Ectodermal cell (in vitro differentiated cells): ENCODE measurements around the gene HPCAL1.

Experiments used
- H3K27ac ChIP-seq: 2 replicates; pipeline ENCODE4 v1.7.0; 2013; ENCODE audit warnings: mild to moderate bottlenecking, low read depth, low read length; ENCODE audit not compliant: insufficient read depth, poor library complexity, severe bottlenecking
- H3K27me3 ChIP-seq: 2 replicates; pipeline ENCODE4 v1.7.0; 2013; ENCODE audit warnings: mild to moderate bottlenecking, low read length; ENCODE audit not compliant: insufficient read depth, control insufficient read depth, poor library complexity, severe bottlenecking
- H3K36me3 ChIP-seq: one replicate; pipeline ENCODE4 v1.7.0; 2013; ENCODE audit warnings: low read length; ENCODE audit not compliant: control insufficient read depth, insufficient read depth
- H3K4me1 ChIP-seq: one replicate; pipeline ENCODE4 v1.7.0; 2013; ENCODE audit warnings: low read length; ENCODE audit not compliant: control insufficient read depth, insufficient read depth
- H3K4me3 ChIP-seq: 2 replicates; pipeline ENCODE4 v1.7.0; 2013; ENCODE audit warnings: low read depth, low read length, control low read depth; ENCODE audit not compliant: insufficient read depth
- H3K9me3 ChIP-seq: 2 replicates; pipeline ENCODE4 v1.7.0; 2013; ENCODE audit warnings: mild to moderate bottlenecking, low read length, moderate library complexity; ENCODE audit not compliant: control insufficient read depth
- WGBS, 2 experiments: methylation state at CpG; one replicate each; pipeline ENCODE4 v1.1.7; 2013; ENCODE audit warnings: missing lambda C conversion rate in 2 of 2; 5-methylcytosine and 5-hydroxymethylcytosine counted together

Gene HPCAL1

GRCh38 chr2:10322973-10323372, 20.3 kb downstream of the HPCAL1 start:
- no peaks in the 10 kb centered on the region for H3K36me3 ChIP-seq
- H3K4me3 ChIP-seq: no peak overlapping the region
- no peaks in the 10 kb centered on the region for H3K27me3 ChIP-seq
- 95 to 97% methylated on average over 13 of the region's 13 CpGs for WGBS, 2 experiments
- H3K4me1 ChIP-seq: peaks cover 17% of the 10 kb centered on the region
- no peak overlapping the region for H3K27ac ChIP-seq
- no peaks in the 10 kb centered on the region for H3K9me3 ChIP-seq

- Histone ChIP-seq H3K4me3 (no peak overlapping the region), H3K4me1 (peaks cover 17% of the 10 kb centered on the region), H3K36me3 (no peaks in the 10 kb centered on the region), H3K9me3 (no peaks in the 10 kb centered on the region), H3K27ac (no peak overlapping the region), H3K27me3 (no peaks in the 10 kb centered on the region)
- WGBS, 2 experiments: 89 to 95% methylated on average over 5 of the region's 5 CpGs
These were observed 20.8 kb downstream of the HPCAL1 start for GRCh38 chr2:10323535-10323934.

- H3K4me3 ChIP-seq: no peak overlapping the region
- peaks cover 17% of the 10 kb centered on the region for H3K4me1 ChIP-seq
- 61 to 63% methylated on average over 5 of the region's 5 CpGs for WGBS, 2 experiments
- no peaks in the 10 kb centered on the region for H3K9me3 ChIP-seq
- H3K36me3 ChIP-seq: no peaks in the 10 kb centered on the region
- peak overlapping the region; percentile 63 for H3K27ac ChIP-seq
- H3K27me3 ChIP-seq: no peaks in the 10 kb centered on the region
These were observed 21.6 kb downstream of the HPCAL1 start for GRCh38 chr2:10324095-10324832.

- Histone ChIP-seq H3K4me1 (peaks cover 25% of the 10 kb centered on the region), H3K27me3 (no peaks in the 10 kb centered on the region), H3K9me3 (no peaks in the 10 kb centered on the region), H3K4me3 (no peak overlapping the region), H3K36me3 (no peaks in the 10 kb centered on the region), H3K27ac (no peak overlapping the region)
- 87% methylated on average over 17 of the region's 17 CpGs for WGBS, 2 experiments
These were observed 22.8 kb downstream of the HPCAL1 start for GRCh38 chr2:10325278-10326145.

GRCh38 chr2:10326151-10326616, 23.5 kb downstream of the HPCAL1 start:
- Histone ChIP-seq H3K27ac (no peak overlapping the region), H3K27me3 (no peaks in the 10 kb centered on the region), H3K4me1 (peaks cover 32% of the 10 kb centered on the region), H3K4me3 (no peak overlapping the region), H3K36me3 (no peaks in the 10 kb centered on the region), H3K9me3 (no peaks in the 10 kb centered on the region)
- WGBS, 2 experiments: 93 to 94% methylated on average over 7 of the region's 7 CpGs

GRCh38 chr2:10326707-10327594, 24.2 kb downstream of the HPCAL1 start:
- Histone ChIP-seq H3K4me1 (peaks cover 39% of the 10 kb centered on the region), H3K27me3 (no peaks in the 10 kb centered on the region), H3K36me3 (no peaks in the 10 kb centered on the region), H3K9me3 (no peaks in the 10 kb centered on the region), H3K27ac (no peak overlapping the region), H3K4me3 (no peak overlapping the region)
- WGBS, 2 experiments: 74 to 76% methylated on average over 14 of the region's 15 CpGs

GRCh38 chr2:10327896-10328669, 25.4 kb downstream of the HPCAL1 start:
- Histone ChIP-seq H3K36me3 (no peaks in the 10 kb centered on the region), H3K4me3 (no peak overlapping the region), H3K4me1 (peaks cover 51% of the 10 kb centered on the region), H3K9me3 (no peaks in the 10 kb centered on the region), H3K27me3 (no peaks in the 10 kb centered on the region), H3K27ac (no peak overlapping the region)
- WGBS, 2 experiments: 94 to 97% methylated on average over 7 of the region's 7 CpGs

GRCh38 chr2:10328670-10329579, 26.2 kb downstream of the HPCAL1 start:
- H3K4me1 ChIP-seq: peaks cover 54% of the 10 kb centered on the region
- WGBS, 2 experiments: 87 to 97% methylated on average over 10 to 12 of the region's 12 CpGs
- no peaks in the 10 kb centered on the region for H3K36me3 ChIP-seq
- no peak overlapping the region for H3K27ac ChIP-seq
- no peaks in the 10 kb centered on the region for H3K27me3 ChIP-seq
- H3K4me3 ChIP-seq: no peak overlapping the region
- no peaks in the 10 kb centered on the region for H3K9me3 ChIP-seq

- Histone ChIP-seq H3K9me3 (no peaks in the 10 kb centered on the region), H3K27me3 (no peaks in the 10 kb centered on the region), H3K36me3 (no peaks in the 10 kb centered on the region), H3K27ac (no peak overlapping the region), H3K4me1 (peaks cover 48% of the 10 kb centered on the region), H3K4me3 (no peak overlapping the region)
- 88 to 89% methylated on average over 6 of the region's 6 CpGs for WGBS, 2 experiments
These were observed 26.8 kb downstream of the HPCAL1 start for GRCh38 chr2:10329580-10329879.
